GM18867 (cell line): Measurements from ENCODE around the gene GDA.

Experiments
- ATAC-seq: cut with Tn5 transposase; IDR thresholded peaks from one replicate; pipeline ENCODE4 v1.9.1; 2021; ENCODE audit warnings: mild to moderate bottlenecking, moderate library complexity; ENCODE audit not compliant: unreplicated experiment

The GDA gene

DNA sequence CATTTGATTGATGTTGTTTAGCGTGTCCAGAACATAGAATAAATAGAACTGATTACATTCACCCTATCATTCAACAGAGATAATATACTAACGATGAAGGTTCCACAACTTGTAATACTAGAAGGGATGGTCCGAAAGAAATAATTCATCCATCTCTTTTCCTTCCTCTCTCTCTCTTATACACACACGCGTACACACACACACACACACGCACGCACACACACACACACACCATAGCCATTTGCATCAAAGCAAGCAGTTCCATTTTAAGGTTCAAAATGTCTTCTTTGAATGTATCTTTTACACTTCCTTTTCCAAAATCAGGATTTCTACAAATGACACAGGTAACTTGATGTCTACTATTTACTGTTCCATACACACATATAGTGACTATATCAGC, 887 bp downstream of the GDA start:
- ATAC-seq, result no peak

DNA sequence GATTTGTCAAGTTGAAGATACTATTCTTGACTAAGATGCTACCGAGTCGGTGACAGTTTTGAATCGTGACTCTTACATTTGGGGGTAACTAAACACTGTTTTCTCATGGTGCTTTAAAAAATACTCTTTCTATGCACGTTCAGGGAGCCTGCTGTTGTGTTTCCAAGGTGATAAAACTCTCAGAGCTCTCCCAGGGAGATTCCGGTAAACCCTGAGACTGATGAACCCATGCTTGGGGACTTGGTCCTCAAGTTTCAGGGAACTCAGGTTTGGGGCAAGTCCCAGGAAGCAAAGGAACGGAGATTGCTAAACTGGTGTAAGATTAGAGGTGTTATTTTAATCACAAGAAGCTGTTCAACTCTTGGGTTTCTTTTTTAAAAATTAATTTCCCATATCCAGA, 1.4 kb downstream of the GDA start:
- no peak for ATAC-seq

DNA sequence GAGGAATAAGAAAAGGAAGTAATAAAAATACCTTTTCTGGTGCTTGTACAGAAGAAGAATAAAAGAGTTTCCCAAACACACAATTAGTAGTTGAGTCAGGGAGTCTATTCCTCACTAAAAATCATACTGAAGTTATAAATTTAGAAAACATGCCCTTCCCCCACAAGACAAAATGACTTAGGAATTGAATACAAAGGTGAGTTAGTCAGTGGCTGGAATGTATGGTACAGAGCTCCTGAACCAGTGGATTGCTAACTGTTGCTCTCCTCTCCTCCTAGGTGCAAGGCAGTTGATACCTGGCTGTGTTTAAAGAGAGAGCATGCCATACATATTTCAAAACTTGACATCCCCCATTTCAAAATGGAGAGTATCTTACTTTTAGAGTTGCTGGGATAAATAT, 1.9 kb downstream of the GDA start:
- ATAC-seq, result no peak

DNA sequence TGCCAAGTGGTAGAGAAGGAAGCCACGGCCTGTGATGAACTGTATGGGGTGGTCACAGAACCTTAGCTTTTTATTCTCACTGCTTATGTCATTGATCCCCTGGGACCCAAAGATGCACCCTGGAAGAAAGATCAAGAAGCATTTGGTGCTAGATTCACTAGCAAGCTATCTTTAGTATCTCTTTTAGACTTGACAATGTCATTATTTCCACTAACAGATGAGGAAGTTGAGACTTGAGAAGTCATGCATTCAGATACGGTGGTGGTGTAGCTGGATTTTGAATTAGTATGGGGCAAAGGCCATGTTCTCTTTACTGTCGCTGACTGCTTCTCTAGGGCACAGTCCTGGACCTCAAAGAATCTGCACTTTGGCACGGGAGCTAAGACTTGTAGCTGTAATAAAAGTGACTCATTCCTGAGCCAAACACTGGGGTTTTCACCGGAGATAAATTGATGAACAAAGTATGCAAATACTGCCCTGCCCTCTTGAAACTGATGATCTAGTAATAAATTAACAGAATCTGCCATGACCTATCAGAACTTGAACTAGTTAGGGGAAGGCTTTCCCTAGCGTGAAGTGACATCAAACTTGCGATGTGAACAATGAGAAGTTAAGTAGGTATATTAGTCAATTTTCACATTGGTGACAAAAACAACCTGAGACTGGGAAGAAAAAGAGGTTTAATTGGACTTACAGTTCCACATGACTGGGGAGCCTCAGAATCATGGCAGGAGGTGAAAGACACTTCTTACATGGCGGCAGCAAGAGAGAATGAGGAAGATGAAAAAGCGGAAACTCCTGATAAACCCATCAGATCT, 5.4 kb downstream of the GDA start:
- ATAC-seq, result peak; percentile 84

DNA sequence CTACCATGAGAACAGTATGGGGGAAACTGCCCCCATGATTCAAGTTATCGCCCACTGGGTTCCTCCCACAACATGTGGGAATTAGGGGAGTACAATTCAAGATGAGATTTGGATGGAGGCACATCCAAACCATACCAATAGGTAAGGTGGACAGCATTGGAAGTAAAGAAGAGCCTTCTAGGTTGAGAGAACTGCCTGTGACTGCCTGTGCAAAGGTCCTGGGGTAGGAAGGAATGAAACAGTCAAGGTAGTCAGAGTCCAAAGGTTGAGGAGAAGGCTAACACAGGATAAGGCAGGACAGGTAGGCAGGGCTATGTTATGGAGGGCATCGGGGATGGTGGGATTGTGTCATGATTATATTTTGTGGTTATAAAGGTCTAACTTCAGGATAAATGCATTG, 6.1 kb downstream of the GDA start:
- no peak for ATAC-seq

DNA sequence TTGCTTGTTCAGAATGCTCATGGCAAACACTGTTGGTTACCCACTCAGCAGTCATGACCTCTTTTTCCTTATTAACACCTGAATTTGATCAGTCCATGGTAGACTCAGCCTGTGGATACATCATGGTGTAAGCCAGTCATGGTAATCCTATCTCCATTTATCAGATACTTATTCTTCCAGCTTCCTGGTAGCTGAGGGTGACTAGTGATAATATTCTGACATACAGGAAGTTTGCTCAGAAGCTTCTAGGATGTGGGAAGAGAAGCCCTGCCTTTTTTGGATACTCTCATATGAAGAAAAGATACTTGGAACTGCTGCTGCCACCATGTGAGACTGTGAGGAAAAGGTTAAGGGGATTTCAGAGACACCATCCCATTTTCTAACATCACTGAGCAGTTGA, 7.3 kb downstream of the GDA start:
- ATAC-seq, result no peak

DNA sequence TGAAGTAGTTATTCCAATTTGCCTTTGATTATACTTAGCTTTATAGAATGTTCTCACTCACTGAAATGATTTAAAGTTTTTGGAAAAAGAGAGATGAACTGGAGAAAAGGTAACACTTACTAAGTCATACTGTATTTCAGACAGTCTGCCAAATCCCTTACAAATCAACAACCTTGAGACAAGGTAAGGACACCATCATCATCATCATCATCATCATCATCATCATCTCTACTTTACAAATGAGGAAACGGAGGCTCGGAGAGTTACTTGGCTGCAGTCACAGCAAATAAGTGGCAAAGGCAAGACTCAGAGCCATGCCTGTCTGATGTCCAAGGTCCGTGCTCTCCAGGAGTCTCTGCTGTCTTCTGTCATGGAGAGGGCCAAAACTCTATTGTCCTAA, 9.4 kb downstream of the GDA start:
- no peak for ATAC-seq

DNA sequence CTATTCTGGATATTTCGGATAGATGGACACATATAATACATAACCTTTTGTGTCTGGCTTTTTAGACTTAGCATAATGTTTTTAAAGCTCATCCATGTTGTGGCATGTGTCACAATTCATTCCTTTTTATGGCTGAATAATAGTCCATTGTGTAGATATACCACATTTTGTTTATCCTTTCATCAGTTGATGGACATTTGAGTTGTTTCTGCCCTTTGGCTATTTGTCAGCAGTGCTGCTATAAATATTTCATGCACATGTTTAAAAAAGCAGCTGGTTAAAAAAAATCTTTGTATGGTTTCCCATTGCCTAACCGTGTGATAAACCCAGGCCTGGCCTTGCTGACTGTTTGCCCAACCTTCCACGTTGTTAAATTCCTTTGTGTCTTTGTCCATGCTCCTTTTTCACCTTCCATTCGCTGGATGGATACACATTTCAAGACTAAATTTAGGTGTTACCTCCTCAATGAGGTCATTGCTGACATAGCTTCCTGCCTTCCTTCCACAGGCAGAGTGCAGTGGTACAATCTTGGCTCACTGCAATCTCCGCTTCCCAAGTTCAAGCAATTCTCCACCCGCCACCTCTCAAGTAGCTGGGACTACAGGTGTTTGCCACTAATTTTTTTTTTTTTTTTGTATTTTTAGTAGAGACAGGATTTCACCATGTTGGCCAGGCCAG, 11.3 kb downstream of the GDA start:
- ATAC-seq, result no peak

DNA sequence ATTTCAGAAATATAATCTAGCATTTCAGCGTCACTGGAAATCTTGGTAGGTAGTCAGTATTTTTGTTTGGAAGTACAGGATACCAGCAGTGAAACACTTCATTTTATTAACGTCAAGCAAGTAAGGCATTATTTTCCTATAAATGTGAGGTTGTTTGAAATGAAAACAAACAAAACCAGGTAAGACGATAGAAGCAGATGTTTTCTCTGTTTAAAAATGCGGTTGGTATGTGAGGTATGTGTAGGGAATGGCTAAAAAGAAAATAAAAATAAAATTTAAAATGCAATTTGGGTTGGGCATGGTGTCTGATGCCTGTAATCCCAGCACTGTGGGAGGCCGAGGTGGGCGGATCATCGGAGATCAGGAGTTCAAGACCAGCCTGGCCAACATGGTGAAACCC, 16.1 kb downstream of the GDA start:
- no peak for ATAC-seq

DNA sequence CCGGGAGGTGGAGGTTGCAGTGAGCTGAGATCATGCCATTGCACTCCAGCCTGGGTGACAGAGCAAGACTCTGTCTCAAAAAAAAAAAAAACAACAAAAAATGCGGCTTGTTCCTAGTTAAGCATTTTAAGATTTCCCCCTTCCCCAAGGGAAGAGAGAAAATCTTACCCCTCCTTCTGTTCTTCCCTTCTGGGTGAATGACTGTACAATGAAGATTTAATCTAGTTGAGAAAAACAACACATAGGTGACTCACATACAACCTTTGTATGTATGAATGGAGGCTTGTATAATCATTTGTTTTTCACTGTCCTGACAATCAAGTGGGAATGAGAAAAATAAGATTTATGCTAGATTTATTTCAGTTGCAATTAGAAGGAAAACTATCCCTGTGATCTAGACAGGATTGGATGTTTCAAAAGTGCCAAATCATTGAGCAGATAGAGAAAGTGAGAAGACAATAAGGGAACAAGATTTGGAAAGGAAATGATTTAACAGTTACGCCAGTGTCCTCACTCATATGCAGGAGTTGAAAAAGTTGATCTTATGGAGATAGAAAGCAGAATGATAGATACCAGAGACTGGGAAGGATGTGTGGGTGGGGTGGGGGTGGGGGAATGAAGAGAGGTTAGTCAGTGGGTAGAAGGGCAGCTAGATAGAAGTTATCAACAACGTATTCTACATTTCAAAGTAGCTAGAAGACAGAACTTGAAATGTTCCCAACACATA, 16.7 kb downstream of the GDA start:
- no peak for ATAC-seq

DNA sequence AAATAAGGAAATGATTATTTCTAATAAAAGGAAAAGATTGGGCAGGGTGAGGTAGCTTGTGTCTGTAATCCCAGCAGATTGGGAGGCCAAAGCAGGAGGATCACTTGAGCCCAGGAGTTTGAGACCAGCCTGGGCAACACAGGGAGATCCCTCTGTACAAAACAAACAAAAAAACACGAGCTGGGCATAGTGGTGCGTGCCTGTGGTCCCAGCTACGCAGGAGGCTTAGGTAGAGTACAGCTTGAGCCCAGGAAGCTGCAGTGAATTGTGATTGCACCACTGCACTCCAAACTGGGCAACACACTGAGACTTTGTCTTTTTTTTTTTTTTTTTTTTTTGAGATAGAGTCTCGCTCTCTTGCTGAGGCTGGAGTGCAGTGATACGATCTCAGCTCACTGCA, 18.8 kb downstream of the GDA start:
- ATAC-seq, result no peak

DNA sequence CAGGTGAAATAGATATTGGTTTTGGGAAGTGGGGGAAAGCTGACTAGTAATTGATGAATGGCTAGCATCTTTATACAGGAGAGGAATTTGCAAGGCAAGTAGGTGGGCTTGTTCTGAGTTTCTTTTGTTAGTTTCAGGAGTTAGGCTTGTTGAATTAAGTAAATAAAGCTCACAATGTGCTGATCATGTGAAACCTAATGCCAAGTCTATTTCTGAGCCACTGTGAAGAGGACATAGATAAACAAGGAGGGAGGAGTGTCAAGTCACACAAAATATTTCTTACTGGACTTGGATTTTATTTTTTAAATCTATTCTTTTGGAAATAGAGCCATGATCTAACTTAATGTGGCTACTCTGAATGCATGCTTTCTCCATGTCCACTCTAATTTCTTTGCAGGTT, 19.9 kb downstream of the GDA start:
- no peak for ATAC-seq

DNA sequence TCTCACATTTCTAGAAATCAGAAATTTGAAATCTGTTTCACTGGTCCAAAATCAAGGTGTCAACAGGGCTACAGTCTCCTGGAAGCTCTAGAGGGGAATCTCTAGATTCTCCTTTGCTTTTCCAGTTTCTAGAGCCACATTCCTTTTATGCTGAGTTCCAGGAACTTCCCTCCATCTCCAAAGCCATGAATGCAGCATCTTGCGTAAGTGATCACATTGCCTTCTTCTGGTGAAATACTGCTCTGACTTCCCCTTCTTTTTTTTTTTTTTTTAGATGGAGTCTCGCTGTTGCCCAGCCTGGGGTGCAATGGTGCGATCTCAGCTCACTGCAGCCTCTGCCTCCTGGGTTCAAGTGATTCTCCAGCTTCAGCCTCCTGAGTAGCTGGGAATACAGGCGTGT, 23.8 kb downstream of the GDA start:
- ATAC-seq, result no peak

DNA sequence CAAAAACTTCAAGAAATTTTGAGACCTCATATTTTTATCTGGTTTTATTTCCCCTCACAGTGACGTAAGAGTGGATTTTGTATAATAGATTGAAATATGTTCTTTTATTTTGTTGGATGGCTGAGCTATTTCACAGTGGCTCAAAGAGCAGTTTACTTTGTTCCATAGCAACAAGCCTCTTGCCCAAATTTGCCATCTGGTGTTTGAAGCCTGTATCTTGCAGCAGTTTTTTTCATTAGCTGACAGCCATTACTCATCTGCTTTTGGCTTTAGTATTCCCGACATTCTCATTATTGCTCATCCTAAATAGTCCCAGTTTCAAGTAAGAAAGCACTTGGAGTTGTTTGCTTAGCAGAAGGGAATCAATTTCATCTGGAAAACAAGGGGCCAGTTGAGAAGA, 36.3 kb downstream of the GDA start:
- no peak for ATAC-seq

DNA sequence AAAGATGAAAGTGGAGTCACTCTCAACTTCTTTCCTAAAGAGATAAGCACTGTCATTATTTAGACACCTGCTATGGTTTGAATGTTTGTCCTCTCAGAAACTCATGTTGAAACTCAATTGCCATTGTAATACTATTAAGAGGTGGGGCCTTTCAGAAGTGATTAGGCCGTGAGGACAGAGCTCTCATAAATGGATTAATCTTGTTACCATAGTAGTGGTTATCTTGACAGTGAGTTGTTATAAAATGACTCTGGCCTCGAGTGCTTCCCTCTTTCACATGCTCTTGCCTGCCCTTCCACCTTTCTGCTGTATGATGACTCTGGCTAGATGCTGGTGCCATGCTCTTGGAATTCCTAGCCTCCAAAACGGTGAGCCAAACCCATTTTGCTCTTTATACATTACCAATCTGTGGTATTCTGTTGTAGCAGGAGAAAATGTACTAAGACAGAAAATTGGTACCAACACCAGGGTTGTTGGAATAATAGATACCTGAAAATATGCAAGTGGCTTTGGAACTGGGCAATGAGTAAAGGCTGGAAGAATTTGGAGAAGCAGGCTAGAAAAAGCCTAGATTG, 38.0 kb downstream of the GDA start:
- no peak for ATAC-seq

DNA sequence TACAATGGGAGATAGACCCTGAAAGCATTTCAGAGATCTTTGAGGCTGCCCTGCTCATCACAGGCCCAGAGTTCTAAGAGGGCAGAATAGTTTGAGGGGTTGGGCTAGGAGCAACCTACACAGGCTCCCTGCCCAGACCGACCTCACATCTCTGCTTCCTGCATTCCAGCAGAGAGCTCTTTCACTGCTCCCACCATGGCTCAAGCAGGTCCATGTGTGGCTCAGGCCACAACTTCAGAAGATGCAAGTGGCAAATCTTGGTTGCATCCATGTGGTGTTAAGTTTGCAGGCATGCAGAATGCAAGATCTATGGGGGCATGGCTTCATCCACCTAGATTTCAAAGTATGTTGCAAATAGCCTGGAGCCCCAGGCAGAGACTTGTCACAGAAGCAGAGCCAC, 39.0 kb downstream of the GDA start:
- no peak for ATAC-seq

DNA sequence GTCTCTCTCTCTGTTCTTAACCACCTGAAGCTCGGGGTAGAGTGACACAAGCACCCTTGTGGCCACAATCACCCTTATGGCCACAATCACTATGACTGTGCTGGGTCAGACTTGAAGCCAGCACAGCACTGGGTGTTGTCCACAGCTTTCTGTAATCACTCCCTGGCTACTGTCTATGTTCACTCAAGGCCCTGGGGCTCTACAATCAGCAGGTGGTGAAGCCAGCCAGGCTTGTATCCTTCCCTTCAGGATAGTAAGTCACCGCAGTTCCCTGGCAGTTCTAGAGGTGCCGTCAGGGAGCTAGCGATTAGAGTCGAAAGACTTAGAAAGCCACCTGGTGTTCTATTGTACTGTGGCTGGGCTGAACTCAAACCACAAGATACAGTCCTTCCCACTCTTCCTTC, 44.2 kb downstream of the GDA start:
- peak; percentile 98 for ATAC-seq

DNA sequence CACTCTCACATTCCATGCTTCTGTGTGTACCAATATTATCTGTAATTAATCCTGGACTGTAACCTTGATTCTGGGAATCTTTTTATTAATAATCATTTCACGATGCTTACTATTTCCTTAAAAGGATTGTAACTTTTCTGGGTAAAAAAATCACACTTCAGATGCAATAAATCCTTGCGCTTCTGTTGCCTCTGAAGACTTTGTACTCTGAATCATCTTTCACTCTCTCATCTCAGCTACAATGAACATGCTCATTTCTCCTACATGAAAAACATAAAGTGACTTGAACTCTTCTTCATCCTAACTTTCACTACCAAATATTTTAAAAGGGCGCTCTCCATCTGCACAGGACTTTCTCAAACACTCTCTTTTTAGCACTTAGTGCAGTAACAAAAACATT, 50.0 kb downstream of the GDA start:
- no peak for ATAC-seq

DNA sequence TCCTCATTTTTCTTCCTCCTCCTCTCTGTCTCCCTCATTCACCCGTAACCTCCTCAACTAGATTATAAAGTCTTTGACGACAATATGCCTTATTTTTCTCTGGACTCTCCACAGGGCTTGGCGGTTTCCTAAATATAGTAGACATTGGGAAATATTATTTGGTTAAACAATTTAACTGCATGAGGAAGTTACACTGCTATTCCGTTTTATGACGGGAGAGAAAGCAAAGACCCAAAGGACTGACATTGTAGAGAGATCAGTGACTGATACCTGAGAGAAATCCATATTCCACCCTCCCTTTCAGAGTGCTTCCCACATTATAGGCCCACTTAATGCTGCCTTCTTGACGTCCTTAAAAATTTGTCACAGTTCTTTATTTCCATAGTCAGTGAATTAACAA, 51.2 kb downstream of the GDA start:
- no peak for ATAC-seq

DNA sequence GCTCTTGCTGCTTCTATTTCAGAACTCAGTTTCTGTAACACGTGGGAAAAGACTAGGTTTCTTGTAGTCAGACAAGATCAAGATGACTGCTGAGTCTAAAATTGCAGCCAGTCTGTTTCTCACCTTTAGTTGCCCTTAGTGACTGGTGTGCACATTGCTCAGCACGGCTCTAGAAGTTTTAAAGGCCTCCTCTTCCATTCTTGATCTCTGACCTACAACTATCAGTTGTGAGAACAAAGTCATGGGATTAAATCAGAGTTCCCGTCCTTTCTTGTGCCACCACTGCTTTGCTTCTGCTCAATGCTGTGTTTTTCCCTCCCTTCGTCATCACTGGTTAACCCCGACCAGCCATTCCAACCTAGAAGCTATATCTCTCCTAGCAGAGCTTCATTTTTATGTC, 52.8 kb downstream of the GDA start:
- ATAC-seq, result no peak

DNA sequence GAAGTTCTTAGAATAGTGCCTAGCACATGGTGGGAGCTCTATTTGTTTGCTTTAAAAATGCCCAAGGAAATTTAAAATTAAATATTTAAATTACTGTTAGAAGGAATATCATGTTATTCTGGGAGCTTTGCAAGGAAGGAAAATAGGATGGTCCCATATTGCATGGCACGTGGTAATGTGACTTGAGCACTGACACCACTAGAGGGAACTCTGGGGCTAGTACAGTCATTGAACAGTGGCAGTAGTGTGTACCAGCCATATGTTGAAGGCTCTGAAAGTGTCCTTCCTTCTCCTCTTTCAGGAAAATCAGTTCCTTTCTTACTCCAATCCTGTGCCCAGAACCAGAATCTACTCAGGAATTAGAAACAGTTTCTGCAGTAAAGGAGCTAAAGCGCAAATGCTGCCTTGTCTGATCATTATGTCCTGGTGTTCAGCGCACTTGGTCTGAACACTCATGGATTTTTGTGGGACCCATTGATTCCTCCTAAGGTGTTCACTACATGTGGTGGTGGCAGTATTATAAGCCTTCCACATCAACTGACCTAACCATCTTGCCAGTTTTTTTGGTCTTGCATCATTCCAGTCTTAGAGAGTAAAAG, 54.1 kb downstream of the GDA start:
- peak; percentile 55 for ATAC-seq
